ENCODE results near the gene KSR1. TPM values are rescaled to one million over a fixed set of nuclear protein-coding genes. Genes with fewer than 3 reads are reported as not detected.

Gene KSR1
- total and polyA plus RNA-seq, 9 of the 15 experiments (the other 6 are each of a cell fraction or from before 2014, with no cell fraction given): 1.4 to 51.7 (median 18.4) TPM

DNA sequence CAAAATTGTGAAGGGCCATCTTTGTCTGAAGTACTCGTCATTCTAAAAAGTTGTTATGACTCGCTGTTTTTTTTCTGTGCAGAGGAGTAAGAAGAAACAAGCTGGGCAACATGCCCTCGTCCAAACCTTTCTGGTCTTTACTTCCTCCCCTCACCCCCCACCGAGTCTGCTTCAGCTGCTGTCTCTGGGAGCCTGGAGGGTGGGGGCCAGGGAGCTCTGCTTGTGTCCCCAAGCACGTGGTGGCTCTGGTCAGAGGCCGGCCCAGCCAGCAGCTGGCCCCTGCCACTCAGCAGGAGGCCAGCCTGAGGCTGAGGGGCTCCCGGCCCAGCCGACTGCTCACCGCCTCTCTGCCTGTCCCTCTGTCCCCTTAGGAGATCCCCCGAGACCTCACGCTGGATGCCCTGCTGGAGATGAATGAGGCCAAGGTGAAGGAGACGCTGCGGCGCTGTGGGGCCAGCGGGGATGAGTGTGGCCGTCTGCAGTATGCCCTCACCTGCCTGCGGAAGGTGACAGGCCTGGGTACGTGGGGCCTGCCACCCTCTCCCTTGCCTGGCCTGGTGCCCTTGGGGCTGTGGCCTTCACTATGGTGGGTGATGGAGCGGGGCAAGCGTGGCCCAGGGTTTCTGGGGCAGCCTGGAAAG, 121.0 kb downstream of the KSR1 start (continued):
- TF ChIP-seq FOS (IDR thresholded peaks at IDR 0.05; ENCODE audit: extremely low read depth, insufficient read length) (no peak), NCOA6 (IDR thresholded peaks at IDR 0.05) (no peak), SMAD4 (CRISPR knock-in tag; conservative IDR thresholded peaks at IDR 0.05) (peak; percentile 73; the same call in 1 of the 2 replicates), SPI1 (IDR thresholded peaks at IDR 0.05; ENCODE audit: borderline replicate concordance, low read depth, low read length) (0 out of 2 replicates have a peak, but pooled peaks have one; percentile 34), ARID1B (IDR thresholded peaks at IDR 0.05) (no peak), RAD51 (IDR thresholded peaks at IDR 0.05; ENCODE audit: borderline replicate concordance, low read depth) (no peak), ZNF766 (CRISPR knock-in tag; conservative IDR thresholded peaks at IDR 0.05) (0 out of 2 replicates have a peak, but pooled peaks have one; percentile 10), RBM39 (optimal IDR thresholded peaks at IDR 0.05; ENCODE audit: low read depth, low read length) (no peak), DMBX1 (CRISPR knock-in tag; IDR thresholded peaks at IDR 0.05; ENCODE audit: borderline replicate concordance) (peak; percentile 84), HES1 (IDR thresholded peaks at IDR 0.05; ENCODE audit: low read depth) (no peak), FOXK1 (CRISPR knock-in tag; IDR thresholded peaks at IDR 0.05; ENCODE audit: borderline replicate concordance) (no peak), BRF2 (IDR thresholded peaks at IDR 0.05; ENCODE audit: borderline replicate concordance, insufficient read depth, insufficient read length) (no peak), ZNF57 (CRISPR knock-in tag; IDR thresholded peaks at IDR 0.05) (no peak), ZNF316 (IDR thresholded peaks at IDR 0.05) (no peak), HDAC1 (IDR thresholded peaks at IDR 0.05) (no peak), ZNF197 (CRISPR knock-in tag; IDR thresholded peaks at IDR 0.05; ENCODE audit: low read depth) (no peak), GABPB2 (CRISPR knock-in tag; conservative IDR thresholded peaks at IDR 0.05) (no peak), EHMT2 (IDR thresholded peaks at IDR 0.05) (no peak), COPS2 (conservative IDR thresholded peaks at IDR 0.05) (no peak), FOXA3 (CRISPR knock-in tag; conservative IDR thresholded peaks at IDR 0.05 in 1 of 2, IDR thresholded peaks at IDR 0.05 in 1 of 2) (no peak)
- TF ChIP-seq, protein P1, sequence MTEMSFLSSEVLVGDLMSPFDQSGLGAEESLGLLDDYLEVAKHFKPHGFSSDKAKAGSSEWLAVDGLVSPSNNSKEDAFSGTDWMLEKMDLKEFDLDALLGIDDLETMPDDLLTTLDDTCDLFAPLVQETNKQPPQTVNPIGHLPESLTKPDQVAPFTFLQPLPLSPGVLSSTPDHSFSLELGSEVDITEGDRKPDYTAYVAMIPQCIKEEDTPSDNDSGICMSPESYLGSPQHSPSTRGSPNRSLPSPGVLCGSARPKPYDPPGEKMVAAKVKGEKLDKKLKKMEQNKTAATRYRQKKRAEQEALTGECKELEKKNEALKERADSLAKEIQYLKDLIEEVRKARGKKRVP (CRISPR knock-in tag; IDR thresholded peaks at IDR 0.05): 0 out of 2 replicates have a peak, but pooled peaks have one; percentile 16
- TF ChIP-seq, protein P2, sequence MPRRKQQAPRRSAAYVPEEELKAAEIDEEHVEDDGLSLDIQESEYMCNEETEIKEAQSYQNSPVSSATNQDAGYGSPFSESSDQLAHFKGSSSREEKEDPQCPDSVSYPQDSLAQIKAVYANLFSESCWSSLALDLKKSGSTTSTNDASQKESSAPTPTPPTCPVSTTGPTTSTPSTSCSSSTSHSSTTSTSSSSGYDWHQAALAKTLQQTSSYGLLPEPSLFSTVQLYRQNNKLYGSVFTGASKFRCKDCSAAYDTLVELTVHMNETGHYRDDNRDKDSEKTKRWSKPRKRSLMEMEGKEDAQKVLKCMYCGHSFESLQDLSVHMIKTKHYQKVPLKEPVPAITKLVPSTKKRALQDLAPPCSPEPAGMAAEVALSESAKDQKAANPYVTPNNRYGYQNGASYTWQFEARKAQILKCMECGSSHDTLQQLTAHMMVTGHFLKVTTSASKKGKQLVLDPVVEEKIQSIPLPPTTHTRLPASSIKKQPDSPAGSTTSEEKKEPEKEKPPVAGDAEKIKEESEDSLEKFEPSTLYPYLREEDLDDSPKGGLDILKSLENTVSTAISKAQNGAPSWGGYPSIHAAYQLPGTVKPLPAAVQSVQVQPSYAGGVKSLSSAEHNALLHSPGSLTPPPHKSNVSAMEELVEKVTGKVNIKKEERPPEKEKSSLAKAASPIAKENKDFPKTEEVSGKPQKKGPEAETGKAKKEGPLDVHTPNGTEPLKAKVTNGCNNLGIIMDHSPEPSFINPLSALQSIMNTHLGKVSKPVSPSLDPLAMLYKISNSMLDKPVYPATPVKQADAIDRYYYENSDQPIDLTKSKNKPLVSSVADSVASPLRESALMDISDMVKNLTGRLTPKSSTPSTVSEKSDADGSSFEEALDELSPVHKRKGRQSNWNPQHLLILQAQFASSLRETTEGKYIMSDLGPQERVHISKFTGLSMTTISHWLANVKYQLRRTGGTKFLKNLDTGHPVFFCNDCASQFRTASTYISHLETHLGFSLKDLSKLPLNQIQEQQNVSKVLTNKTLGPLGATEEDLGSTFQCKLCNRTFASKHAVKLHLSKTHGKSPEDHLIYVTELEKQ (CRISPR knock-in tag; IDR thresholded peaks at IDR 0.05): peak; percentile 36; the same call in 1 of the 2 replicates
